Activated CD4-positive, alpha-beta T cell treated with anti-CD3 and anti-CD28 coated beads for 1 hour (primary cell): ENCODE data around the gene DENND5A.

ENCODE experiments used
- DNase-seq: peaks from one replicate; pipeline ENCODE4 v3.0.0-alpha.2; 2020

The DENND5A gene

DNA sequence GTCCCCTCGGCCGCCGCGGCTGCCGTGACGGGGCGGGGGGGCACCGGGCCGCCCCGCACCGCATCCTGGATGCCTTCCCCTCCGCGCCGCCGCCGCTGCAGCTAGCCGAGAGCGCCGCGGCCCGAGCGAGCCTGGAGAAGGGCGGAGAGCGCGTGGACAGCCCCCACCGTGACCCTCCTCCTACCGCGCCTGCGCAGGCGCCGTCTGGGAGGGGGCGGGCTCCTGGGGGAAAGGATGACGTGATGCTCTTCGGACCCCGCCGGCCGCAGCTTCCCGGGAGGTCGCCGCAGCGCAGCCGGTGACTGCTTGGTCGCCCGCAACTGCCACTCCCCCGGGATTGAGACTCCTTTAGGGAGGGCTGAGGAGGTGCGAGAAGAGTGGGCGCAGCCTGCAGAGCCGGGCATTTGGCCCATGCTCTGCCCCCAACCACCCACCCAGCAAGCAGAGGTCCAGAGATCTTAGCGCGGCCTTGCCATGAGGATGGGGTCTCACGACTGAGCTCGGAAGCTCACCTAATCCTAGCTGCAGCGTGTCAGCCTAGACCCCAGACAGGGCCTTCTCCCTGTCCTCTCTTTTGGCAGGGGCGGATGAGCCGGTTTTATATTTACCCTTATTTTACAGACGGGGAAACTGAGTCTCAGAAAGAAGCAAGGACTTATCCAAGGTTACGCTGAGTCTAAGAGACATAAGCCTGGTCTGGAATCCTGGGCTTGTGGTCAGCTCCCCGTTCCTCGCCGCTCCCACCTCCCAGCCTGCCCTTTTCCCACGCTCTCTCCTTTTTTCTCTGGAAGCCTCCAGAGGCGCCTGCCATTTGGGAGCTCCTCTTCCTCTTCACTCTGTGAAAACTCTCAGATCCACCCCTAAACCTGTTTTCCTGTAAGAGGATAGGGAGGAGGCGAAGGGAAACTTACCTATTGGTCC, at the start of gene DENND5A:
DENND5A (minus strand) TSS at position 140 of the 921 bp plus-strand sequence. CDS start 281 bp downstream, outside the sequence.
- DNase-seq: peak; percentile 27

DNA sequence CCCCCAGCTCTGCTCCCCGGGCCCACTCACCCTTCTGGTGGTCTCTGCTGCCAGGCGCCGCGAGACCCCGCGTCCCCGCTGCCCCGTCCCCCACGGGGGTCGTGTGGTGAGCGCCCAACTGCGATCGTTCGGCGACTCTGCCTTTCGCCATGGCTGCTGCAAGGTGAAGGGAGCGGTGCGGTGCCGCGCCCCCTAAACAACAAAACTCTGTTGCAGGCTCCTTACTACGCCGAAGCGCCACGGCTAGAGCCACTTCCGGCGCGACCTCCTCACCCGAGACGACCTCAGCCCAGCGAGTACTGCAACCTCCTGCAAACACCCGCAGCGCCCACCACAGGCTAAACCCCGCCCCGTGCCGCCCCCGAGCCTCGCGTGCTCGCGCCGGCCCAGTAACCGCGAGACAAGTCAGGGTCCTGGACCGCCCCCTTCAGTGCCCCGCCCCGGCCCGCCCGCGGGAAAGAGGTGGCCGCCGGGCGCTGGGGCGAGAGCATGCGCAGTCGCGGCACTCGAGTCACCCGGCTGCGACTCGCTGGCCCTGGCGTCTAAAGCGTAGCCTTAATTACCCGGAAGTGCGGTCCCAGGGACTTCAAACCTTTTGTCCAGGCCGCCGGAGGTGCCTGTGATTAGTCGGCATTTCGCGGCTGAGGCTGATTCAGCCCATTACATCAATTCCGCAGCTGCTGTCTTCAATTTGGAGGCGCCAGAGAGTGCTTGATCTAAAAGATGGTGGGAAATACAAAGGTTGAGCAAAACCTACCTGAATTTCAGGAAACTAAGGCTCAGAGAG, 49.3 kb upstream of the DENND5A start, which contains the start of gene TMEM41B:
TMEM41B (minus strand) TSS at position 303 of the 787 bp plus-strand sequence; CDS start at position 151, 152 bp downstream.
- peak; percentile 97 for DNase-seq

DNA sequence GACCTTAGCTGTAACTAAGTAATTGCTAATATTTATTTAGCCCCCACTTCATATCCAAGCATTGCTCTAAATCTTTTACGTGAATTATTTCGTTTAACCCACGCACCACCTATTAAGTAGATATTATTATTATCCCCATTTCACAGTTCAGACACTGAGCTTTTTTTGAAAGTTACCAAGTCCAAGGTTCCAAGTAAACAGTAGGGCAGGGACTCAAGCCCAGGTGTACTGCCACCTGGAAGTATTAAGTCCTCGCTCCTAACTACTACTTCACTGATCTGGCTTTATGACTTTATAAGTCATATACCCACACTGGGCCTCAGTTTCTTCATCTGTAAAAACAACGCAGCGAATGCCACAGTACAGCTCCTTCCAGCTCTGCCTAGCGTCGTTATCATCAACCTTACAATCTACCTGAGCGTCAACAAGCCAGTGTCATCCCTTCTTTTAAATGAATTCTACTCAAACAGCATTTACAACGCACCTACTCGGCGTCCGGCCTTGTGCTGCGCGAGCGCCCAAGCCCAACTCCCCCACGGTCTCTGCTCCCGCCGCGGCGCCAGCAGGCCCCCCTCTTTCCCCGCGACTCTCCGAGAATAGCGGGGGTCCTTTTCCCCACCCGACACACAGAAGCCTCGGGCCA, 48.6 kb upstream of the DENND5A start:
- DNase-seq: peak; percentile 10

DNA sequence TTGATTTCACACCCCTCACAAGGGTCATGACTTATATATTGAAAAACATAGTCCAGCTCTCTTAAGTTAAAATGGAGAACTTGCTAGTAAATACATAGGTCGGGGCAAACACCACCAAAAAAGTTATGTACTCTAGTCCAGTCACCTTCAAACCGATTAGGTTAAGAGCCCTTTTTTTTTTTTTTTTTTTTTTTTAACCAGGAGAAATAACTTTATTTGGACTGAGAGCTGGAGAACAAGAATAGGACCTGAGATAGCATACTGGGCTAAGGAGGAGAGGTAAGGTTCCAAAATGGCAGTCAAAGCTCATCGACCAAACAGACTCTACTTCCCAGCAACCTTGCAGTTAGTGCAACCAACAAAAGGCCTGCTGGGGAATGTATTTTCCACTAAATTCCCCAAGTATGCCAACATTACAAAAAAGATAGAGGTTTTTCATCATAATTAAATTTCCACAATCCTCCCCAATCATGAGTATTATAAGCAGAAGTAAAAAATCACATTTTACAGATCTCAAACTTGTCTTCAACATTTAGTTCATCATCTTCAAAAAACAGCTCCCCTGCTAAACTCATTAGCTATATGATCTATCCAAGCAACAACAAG, 45.4 kb upstream of the DENND5A start:
- DNase-seq: no peak

DNA sequence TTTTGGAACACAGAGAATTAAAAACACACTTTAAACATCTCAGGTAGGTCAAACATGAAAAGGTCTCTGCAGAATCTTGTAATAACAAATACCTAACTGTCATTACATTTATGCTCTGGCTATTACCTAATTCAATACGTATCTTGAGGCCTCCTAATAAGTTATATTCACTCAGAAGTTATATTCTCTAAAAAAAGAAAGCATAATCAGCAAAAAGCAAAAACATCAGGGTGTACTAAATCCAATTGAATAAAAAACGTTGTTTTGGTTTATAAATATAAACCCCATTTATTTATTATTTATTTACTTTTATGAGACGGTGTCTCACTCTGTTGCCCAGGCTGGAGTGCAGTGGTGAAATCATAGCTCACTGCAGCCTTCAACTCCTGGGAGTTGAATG, 39.0 kb upstream of the DENND5A start:
- DNase-seq: no peak

DNA sequence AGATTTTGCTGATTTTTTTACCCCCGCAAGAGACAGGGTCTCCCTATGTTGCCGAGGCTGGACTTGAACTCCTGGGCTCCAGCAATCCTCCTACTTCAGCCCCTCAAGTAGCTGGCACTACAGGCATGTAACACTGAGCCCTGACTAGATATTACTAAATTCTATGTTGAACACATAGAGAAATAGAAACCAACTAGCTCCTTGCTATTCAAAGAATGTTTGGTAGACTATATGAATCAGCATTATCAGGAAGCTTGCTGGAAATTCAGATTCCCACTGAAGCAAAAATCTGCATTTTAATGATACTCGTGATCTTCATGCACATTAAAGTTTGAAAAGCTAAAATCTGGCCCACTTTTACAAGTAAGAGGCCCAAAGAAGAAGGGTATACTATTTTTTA, 37.3 kb upstream of the DENND5A start:
- DNase-seq: no peak

DNA sequence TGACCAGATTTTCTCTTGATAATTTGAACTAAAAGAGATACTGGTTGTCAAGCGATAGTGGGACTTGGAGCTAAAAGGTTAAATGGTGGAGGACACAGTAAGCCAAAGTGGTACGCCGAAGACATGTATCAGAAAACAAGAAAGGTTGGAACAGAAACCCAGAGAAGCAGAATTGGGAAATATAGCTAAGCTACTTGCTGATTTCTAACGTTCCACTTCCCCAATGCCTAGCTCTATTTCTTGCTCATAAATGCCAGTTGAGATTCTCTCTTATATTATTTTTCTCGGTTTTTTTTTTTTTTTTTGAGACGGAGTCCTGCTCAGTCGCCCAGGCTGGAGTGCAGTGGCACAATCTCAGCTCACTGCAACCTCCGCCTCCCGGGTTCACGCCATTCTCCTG, 36.6 kb upstream of the DENND5A start:
- no peak for DNase-seq

DNA sequence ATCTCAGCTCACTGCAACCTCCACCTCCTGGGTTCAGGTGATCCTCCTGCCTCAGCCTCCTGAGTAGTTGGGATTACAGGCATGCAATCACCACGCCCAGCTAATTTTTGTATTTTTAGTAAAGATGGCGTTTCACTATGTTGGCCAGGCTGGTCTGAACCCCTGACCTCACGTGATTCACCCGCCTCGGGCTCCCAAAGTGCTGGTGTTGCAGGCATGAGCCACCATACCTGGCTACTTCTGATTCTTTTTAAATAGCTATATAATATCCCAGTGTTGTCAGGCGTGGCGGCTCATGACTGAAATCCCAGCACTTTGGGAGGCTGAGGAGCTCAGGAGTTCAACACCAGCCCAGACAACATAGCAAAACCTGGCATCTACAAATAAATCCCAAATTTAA, 28.5 kb upstream of the DENND5A start:
- DNase-seq: no peak

DNA sequence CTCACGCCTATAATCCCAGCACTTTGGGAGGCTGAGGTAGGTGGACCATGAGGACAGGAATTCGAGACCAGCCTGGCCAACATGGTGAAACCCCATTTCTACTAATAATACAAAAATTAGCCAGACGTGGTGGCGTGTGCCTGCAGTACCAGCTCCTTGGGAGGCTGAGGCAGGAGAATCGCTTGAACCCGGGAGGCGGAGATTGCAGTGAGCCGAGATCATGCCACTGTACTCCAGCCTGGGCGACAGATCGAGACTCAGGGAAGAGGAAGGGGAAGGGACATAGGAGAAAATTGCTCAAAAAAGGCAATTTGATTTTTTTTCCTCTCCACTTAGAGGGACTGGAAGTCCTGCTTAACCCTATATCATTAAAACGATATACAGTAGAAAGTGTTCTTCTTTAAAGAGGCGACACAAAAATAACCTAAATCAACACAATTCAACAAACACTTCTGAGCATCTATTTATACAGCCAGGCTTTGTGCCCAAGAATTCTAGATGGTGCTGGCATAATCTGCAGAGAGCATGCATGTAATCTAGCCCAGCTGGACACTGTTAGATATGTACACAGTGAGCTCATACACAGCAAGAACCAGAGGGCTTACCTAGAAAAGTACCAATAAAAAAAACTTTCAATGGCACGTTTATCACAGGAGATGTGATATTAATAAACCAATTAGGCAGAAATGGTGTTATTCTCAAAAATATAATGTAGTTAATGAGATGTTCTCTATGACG, 20.9 kb upstream of the DENND5A start:
- DNase-seq: no peak

DNA sequence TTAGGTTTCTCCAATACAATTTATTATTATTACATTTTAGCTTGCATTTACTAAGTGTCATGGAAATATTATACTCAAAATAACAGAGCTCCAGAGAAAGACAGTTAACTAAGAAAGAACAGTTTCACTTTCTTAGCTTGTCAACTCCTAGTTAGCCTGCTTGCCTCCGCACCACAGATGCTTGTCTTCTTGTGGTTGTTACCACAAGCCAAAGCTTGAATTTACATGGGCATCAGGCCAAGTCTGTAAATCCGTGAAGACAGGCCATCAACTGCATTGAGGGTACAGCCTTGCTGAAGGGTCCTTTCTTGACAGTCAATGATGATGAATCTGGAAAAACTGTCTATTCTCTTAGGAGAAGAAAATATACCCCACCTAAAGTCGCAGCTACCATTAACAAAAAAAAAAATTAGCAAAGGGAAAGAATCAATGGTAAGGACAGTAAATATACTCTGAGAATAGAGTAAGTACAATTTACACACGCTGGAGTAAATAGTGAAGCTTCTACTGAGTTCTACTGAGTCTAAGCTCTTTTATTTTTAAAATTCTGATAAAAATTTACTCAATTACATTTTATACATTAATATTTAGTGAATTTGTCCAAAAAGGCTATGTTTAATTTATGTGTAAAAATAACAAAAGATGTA, 15.6 kb upstream of the DENND5A start:
- peak; percentile 36 for DNase-seq

DNA sequence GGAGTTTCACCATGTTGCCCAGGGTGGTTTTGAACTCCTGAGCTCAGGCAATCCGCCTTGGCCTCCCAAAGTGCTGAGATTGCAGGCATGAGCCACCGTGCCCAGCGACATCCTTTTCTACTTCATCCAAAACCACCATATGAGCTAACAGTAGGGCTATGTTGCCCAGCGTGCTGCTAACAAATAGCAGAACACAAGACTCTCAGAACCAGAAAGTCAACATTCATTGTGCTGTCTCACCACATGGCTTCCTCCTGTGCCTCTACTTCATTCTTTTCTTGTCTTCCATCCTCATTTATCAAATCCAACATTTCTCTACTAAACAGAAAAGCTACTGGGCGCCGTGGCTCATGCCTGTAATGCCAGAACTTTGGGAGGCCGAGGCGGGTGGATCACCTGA, 12.0 kb upstream of the DENND5A start:
- no peak for DNase-seq

DNA sequence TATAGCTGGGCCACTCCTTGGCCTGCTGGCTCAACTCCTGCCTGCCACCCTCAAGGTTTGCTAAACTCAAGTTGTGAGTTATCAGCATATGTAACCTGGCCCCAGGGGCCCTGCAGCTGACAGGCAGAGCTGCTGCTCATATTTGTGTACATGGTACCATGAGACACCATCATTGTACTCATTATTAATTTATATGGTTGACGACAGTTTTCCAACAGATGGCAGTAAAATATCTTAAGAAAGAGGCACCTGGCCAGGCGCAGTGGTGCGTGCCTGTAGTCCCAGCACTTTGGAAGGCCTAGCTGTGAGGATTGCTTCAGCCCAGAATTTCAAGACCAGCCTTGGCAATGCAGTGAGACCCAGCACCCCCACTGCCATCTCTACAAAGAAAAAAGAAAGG, 11.4 kb upstream of the DENND5A start:
- DNase-seq: no peak

DNA sequence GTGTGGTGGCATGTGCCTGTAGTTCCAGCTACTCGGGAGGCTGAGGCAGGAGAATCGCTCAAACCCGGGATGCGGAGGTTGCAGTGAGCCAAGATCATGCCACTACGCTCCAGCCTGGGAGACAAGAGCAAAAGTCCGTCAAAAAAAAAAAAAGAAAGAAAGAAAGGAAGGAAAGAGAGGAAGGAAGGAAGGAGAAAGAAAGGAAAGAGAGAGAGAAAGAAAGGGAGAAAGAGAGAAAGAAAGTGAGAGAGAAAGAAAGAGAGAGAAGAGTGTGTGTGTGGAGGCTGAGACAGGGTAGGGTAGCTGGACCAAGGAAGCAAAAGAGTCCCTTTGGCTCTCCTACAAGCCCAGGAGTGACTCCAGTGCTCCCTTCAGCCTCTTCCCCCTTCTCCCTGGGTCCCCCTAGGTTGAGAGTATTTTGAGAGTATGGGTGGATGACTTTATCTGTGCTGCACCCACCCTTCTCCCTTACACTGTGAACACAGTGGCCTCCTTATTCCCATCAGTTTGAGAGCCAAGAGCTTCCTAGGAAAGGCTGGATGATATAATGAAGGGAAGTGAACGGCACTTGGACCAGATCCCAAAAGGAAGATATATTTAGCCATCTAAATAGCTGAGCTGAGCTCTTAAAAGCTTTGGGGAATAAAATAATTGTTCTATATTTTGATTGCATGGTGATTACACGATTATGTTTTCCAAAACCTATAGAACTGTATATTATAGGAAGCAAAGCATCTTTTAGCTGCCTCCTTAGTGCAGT, 9.5 kb upstream of the DENND5A start:
- DNase-seq: no peak

DNA sequence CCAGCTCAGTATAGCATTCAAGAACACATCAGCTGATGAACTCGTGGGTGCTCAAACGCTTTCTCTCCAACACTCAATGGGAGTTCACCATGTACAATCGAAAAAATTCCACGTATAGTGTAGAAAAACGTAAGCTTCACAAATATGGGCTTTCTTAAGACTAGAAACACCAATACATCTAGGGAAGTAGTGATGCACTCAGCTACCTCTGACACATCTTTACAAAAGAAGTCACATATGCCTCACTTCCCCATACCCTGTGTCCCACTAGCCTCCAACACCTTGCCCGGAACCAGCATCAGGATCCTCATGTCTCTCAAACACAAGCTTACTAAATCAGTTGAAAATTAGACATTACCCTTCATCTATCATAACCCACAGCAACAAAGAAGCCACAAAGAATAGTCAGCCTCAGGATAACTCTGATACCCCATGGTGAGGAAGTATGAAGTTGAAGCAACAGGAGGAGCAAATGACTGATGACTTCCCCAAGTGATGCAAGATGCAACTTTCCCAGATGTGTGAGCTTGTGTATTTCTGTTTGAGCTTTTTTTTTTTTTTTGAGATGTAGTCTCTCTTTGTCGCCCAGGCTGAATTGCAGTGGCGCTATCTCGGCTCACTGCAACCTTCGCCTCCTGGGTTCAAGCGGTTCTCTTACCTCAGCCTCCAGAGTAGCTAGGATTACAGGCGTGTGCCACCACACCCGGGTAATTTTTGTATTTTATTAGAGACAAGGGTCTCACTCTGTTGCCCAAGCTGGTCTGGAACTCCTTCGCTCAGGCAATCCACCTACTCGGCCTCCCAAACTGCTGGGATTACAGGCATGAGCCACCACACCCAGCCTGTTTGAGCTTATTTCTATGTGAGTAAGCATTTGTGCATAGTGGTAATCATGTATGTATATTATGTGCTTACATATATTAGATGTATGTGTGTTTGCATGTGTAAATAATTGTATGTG, 8.5 kb upstream of the DENND5A start:
- DNase-seq: no peak

DNA sequence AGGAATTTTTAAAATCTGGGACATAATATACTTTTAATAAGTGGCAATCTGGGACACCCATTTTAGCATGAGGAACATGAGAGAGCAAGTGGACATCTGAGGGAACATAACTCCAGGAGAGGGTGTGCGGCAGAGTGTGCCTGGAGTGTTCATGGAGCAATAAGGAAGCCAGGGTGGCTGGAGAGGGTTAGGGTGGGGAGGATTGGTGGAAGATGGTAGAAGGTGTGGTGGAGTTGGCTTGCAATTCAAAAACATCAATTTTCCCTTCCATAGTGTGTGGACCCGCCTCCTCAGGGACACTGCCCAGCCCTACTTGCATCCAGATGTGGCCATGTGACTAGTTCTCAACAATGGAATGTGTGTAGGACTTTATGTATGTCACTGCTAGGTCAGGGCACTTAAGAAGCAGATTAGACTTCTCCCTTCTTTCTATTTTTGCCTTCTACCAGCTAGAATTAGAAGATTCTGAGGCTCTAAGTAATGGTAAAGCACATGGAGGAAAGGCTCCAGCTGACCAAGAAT, 4.4 kb upstream of the DENND5A start:
- no peak for DNase-seq

DNA sequence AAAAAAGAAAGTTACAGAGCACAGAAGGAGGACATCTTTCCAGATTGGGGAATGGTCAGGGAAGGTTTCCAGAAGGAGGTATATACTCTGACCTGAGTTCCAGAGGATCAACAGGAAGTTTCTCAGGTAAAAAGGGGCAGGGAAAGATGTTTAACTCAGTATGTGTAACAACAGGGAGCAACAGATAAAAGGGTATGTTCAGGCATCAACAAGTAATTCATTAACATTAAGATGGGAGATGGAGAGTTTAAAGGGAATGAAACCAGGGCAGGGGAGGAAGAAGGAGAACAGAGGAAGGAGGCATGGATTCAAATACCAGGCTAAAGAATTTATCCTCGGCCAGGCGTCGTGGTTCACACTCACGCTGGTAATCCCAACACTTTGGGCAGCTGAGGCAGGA, 2.5 kb upstream of the DENND5A start:
- no peak for DNase-seq

DNA sequence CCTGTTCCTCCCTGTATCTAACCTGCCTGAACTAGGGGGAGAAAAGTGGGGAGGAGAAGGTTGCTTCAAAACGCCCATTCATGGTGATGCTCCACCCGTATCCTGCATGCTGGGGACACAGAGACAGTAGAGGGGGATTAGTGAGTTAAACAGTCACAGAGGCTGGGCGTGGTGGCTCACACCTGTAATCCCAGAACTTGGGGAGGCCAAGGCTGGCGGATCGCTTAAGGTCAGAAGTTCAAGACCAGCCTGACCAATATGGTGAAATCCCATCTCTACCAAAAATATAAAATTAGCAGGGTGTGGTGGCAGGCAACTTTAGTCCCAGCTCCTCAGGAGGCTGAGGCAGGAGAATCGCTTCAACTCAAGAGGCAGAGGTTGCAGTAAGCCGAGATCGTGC, 1.8 kb upstream of the DENND5A start:
- no peak for DNase-seq

DNA sequence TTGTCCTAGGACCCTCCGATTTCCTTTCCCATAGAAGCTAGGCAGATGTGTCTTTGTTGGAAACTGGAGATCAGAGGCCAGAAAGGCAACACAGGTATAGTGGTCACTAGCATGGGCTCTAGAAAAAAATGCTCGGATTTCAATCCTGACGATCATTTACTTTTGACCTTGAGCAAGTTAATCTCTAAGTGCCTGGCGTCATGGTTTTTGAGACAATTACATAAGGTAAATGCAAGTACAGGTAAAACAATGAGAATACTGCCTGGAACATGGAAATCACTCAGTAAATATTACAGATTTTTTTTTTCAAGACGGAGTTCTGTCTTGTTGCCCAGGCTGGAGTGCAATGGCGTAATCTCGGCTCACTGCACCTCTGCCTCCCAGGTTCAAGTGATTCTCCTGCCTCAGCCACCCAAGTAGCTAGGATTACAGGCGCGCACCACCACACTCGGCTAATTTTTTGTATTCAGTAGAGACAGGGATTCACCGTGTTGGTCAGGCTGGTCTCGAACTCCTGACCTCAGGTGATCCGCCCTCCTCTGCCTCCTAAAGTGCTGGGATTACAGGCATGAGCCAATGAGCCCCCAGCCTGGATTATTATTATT, 1.1 kb upstream of the DENND5A start:
- DNase-seq: no peak
